Stimulated activated CD8-positive, alpha-beta memory T cell treated with anti-CD3 and anti-CD28 coated beads, Interleukin-4, amount 100 ng/mL, for 1 hour (primary cell): Measurements from ENCODE around the gene DDA1.
"Not testable (repeated sequence)": the region's sequence is repeated elsewhere in the genome, so short reads cannot be mapped to it uniquely, and the experiment has no call there.

Experiments used
- DNase-seq, 2 donors: peaks; one replicate each; pipeline ENCODE4 v3.0.0-alpha.2; 2020; ENCODE audit warnings: low read depth in 2 of 2, low spot score in 1 of 2

DDA1 gene

DNA sequence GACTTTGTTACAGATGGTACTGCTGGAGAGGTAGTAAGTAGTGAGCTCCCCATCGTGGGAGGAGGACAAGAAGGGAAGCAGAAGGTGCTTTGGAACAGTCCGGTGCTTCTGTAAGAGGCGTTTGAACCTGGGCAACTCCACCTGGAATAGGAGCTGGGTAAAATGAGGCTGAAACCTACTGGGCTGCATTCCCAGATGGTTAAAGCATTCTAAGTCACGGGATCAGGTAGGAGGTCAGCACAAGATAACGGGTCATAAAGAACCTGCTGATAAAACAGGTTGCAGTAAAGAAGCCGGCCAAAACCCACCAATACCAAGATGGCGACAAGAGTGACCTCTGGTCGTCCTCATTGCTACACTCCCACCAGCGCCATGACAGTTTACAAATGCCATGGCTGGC is 22.6 kb upstream of the DDA1 start:
- no peak for DNase-seq

DNA sequence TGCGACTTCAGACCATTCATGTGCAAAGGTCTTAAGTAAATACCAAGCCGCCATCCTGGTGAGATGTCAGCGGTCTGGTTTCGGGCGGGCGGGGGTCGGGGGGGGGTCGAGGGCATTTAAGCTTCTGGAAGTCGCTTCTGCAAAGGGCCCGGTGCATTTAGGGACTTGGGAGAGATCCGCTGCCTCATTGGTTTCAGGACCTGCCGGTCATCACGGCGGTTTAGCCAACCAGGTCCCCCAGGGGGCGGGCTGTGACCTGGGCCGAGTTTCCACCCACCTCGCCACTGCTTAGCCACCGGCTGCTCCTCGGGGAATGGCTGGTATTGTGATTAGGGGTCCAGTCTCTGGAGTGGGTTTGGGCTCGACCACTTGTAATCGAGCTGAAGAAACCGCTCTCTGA is 19.9 kb upstream of the DDA1 start:
- DNase-seq = no peak

DNA sequence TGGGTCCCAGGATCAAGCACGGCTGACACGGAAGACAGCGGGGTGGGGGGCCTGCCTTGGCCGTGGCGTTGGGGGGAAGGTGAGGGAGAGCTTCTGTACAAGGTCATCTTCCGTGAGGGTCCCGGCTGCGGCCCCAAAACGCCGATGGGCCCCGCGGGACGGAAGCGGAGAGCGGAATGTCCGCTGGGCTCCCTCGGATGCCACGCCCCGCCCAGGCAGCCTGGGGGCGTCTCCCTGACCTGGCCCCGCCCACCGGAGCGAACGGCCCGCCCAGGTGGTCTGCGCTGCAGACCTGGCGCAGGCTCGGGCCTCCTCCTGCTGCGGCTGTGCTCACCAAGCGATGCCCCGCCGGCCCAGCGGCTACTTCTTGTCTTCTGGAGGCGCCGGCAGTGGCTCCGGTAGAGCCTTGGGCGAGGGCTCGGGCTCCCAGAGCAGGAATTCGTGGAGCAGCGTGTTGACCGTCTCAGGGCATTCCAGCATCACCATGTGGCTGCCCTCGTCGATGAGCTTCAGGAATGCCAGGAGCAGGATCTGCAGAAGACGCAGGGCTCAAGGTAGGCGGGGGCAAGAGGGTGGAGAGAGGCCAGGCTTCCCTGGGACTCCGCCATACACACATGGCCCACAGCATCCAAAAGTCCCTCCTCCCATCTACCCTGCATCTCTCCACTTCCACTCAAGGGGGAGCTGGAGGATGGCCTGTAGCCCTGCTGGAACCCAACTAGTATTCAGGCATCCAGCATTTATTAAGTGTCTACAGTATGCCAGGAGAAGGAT is 16.9 kb upstream of the DDA1 start:
- DNase-seq = peak; percentile 53

DNA sequence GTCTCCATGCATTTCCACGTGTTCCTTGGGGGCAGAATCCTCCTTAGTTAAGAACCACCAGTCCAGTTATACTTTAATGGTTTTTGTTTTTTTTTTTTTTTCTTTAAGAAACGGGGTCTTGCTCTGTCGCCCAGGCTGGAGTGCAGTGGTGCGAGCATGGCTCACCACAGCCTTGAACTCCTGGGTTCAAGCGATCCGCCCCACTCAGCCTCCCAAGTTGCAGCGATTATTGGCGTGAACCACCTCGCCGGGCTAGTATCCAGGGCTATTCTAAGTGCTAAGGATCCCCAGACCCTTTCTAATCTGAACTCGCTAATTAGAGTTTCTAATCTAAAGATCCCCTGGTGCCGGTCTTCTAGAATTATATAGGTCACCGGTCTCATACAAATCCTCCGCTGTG is 15.8 kb upstream of the DDA1 start:
- DNase-seq = no peak

DNA sequence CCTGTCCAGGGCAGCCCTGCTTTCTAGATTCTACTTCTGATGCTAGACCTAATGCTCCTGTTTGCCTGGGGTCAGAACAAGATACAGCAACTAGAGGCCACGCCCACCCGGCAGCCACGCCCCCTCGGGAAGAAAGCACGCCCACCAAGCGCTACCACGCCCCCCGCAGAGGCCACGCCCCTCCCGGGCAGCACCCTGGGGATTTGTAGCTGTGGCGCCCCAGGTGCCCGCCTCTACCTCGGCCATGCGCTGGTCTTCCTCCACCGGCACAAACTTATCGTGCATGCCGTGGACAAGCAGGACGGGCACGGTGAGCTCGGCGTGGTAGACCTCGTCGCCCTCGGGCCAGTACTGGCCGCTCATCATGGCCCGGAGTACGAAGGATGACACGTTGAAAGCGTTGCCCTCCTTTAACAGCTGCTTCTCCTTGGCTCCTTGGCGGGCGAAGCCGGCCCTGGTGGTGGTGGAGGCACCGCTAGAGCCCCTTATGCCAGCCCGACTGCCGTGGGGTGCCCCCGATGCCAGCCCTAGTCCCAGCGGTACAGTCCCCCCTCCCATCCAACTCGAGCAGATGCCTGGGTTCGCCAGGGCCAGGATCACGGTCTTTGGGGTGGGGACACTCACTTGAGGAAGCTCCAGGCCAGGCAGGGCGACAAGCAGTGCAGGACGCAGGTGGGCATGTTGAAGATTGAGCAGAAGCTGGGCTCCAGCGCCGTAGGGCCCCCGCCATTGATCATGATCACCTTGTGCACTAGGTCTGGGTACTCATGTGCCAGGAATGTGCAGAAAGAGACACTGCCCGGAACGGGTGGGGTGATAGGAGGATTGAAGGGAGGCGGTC is 15.1 kb upstream of the DDA1 start:
- DNase-seq = no peak

DNA sequence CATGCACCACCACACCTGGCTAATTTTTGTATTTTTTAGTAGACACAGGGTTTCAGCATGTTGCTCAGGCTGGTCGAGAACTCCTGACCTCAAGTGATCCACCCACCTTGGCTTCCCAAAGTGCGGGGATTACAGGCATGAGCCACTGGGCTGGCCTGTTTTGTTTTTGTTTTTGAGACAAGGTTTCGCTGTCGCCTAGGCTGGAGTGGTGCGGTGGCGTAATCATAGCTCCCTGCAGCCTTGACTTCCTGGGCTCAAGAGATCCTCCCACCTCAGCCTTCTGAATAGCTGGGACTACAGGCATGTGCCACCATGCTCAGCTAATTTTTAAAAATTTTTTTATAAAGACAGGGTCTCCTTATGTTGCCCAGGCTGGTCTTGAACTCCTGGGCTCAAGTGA is 13.8 kb upstream of the DDA1 start:
- DNase-seq = not testable (repeated sequence)

DNA sequence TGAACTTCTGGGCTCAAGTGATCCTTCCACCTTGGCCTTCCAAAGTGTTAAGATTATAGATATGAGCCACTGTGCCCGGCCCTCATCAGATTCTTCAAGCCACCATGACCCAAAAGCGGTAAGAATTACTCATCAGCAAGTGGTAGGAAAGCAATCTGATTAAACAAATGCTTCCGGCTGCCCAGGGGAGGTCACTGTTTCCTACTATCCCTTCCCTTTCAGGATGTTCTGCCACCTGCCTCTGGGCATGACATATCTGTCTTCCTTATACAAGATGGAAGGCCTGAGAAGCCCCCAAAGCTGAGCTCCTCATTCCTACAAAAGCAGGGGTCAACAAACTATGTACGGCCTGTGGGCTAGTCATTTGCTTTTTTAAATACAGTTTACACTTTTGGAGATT is 13.1 kb upstream of the DDA1 start:
- no peak for DNase-seq

DNA sequence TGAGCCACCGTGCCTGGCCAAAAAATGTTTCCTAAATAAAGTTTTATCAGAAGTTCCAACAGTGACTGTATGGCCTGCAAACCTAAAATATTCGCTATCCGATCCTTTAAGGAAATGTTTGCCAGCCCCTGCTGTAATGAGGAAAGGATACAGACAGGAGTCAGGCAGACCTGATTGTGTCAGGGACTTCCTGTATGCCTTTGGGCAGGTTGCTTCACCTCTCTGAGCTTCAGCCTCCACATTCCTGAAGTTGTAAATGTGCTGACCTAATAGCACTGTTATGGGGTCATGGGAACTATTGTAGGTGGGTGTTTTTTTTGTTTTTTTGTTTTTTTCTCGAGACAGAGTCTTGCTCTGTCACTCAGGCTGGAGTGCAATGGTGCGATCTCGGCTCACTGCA is 12.4 kb upstream of the DDA1 start:
- DNase-seq = no peak

DNA sequence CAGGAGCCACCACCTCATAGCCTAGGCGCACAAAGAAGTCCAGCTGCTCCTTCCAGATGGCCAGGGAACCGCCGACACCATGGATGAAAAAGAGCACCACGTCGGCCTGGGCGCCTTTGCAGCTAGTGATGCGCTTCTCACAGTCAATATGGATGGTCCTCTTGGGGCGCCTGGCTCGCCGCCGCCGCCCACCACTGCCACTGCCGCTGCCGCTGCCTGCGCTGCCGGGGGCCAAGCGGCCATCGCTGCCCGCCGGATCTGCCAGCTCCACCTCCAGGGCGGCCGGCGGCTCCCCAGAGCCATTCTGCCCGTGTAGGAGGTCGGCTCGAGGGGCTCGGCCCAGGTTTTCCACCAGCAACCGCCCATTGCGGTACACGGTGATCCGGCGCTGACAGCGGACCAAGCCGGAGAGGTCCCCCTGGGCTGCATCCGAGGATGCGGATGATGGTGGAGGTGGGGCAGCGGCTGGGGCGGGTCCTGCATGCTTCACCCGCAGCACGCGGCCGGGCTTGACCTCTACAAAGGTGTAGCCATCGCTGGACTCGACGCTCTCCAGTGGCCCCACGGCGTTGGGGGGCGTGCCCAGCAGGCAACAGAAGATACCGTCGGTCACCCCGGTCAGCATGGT is 8.3 kb upstream of the DDA1 start:
- no peak for DNase-seq

DNA sequence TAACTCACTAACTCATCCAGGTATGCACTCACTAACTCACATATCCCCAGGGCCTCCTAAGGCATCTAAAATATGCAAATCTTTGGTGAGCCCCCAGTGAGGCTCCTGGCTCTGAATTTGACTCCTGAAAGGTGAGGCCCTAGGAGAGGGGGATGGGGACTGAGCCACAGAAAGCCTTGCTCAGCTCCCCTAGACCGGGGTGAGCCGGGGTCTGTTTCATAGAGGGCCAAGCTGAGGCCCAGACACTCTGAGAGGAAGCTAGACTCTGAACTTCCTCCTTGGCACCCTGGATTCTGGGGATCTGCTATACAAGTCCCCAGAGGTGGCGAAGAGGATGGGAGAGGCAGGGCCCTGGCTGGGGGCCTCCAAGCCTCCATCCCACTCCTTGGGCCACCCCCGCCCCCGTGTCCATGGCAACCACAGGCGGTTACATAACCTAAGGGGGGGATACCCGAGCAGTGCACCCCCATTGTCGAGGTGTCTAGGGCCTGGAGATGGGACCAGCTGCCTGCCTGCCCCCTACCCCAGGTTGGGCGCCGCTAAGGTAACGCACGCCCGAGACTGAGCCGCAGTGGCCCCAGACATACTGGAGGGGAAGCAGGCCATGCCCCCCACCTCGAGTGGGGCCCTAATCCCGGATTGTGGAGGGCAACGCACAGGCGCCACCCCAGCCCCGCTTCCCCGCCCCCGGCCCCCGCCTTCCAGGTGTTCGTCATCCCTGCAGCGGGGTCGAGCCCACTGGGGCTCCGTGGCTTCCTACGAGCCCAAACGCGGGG is 6.8 kb upstream of the DDA1 start:
- DNase-seq = no peak

DNA sequence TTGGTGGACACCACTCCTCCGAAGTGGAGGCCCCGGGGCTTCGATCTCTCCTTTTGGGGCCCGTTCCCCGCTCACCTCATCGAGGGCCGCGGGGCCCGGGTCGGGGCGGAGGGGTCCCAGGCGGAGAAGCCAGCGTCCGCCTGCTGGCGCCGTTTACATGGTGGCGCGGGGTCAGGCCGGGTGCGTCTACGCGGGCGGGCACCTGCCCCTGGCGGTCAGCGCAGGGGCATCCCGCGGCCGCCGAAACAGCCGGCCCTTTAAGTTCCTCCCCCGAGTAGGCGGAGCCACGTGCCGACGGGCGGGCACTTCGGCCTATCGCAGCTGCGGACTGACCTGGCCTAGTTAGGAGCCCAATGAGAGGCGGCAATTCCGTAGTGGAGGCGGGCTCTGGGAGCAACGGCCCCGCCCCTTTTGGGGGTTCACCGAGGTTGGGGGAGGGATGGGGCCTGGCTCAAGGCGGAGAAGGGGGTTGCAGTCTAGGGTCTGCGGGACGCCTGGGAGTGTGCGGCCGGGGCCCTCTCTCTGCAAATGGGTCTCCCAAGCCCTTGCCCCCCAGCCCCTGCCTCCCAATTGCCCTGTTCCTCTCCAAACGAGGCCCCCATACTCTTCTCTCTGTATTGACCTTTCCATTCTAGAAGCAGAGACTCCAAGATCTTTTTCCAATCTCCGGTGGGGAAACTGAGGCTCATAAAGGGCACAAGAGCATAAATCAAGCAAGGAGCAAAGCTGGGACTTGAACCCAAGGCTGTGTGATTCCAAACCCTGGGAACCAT is 6.0 kb upstream of the DDA1 start, which contains the start of gene ABHD8:
Gene ABHD8 (minus strand): TSS at position 259 of the 773 bp plus-strand sequence. CDS start 1,809 bp downstream, outside the sequence.
- peak; percentile 79 to 85 for DNase-seq

DNA sequence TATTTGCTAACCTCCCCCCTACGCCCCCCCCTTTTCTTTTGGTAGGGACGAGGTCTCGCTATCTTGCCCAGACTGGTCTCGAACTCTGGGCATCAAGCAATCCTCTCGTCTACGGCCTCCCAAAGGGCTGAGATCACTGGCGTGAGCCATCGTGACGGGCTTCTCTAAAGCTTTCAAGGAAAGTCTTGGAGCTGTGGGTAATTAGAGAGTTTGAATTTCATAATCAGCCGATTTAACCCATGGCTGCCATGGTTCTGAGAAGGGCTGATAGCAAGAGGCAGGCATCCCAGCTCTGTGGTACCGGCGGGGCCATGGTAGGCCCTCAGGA is 5.5 kb upstream of the DDA1 start:
- no peak for DNase-seq

DNA sequence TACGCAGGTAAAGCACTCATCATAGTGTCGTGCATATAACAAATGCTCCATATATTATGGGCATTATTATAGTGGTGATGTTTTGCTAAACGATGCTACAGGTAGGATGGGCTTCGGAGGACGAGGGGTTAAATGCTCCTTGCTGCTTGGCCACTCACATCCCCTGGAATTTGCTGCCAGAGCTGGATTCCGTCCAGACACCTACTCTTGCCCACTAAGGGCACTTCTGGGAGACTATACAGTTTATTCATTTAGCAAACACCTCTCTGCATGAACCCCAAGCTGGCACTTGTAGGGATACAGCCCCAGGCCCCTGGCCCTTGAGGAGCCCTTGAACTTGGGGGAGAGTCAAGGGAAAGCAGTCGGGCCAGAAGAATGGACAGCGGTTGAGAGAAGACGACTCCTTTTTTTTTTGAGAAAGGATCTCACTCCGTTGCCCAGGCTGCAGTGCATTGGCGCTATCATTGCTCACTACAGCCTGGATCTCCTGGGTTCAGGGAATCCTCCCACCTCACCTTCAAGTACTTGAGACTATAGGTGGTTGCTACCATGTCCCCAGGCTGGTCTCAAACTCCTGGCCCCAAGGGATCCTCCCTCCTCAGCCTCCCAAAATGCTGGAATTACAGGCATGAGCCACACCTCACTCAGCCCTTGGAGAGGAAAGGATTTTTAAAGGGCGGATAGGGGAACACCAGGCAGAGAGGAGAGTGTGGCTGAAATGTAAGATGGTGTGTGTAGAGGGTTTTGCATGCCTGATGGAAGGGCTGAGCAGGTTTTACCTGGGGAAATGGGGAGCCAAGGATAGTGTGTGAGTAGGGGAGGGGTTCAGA is 4.8 kb upstream of the DDA1 start:
- no peak for DNase-seq

DNA sequence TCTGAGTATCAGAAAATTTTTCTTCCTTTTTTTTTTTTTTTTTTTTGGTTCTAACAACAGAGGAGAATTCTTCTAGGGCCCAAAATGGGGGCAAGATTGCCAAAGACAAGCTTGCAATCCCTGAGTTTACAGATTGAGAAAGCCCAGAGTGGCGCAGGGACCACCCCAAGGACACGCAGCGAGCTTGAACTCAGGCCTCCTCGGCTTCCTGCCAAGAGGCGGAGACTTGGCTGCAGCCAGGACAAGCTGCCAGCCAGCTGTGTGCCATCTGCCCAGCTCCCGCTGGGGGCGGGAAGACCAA is 4.2 kb upstream of the DDA1 start:
- DNase-seq = no peak

DNA sequence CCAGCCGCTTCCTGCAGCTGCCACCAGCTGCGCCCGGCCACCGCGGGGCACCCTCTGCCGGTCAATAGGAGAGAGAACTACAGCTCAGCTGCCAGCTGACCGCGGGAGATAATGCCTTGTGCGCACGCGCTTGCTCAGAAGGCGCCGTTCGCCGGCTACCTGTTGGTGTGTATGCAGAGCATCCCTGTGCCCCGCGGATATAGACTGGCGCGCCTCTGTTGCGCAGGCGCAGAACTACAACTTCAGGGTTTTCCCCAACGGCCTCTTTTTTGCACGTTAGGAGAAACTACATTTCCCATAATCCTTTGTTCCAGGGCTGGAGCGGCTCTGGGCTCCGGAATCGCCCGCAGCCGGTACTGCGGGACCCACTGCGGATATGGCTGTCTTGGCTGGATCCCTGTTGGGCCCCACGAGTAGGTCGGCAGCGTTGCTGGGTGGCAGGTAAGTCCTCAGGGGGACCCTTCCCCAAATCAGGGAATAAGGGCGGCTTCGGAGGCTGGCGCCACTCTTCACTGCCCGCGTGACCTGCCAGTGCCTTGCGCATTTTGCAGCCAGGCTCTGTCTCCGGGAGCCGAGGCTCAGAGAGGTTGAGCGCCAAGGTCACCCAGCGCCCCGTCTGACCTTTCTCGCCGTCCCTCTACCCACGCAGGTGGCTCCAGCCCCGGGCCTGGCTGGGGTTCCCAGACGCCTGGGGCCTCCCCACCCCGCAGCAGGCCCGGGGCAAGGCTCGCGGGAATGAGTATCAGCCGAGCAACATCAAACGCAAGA is 3.7 kb upstream of the DDA1 start, which contains the start of gene MRPL34:
Gene MRPL34 (plus strand): TSS at position 356 of the 768 bp plus-strand sequence. CDS start 21 bp downstream, at position 377.
- peak; percentile 79 to 91 for DNase-seq

DNA sequence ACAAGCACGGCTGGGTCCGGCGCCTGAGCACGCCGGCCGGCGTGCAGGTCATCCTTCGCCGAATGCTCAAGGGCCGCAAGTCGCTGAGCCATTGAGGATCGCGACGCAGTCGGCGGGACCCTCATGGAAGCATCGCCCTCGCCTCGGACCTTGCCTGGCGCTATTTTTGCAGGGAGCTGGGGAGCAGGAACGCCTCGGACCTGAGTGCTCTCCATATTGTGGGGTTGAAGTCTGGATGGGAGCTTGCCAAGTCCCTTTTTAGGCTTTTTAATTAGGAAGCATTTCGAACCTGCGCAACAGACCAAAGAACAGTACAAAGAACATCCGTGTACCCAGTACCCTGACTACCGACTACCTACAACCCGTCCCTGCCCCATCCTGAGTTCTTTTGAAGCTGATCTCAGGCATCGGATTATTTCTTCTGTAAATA is 3.1 kb upstream of the DDA1 start:
- DNase-seq = no peak

DNA sequence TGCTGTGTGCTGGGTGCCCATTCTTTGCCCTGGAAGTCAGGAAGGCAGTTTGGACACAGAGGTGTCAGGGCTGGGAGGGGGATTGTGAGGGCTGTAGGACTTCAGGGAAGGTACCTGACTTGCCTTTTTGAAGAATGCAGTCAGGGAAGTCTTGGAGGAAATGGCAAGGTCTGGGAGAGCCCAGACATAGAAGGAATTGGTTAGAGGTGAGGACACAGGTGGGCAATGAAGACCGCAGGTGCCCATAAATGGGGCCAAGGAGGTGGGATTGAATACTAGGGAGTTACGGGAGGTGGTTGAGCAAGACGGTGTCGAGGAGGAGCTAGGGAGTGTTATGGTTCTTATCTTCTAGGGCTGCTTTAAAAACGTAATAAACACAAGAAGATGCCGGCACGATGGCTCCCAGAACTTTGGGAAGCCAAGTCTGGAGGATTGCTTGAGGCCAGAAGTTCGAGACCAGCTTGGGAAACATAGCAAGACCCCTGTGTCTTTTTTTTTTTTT is 1.4 kb upstream of the DDA1 start:
- DNase-seq = no peak

DNA sequence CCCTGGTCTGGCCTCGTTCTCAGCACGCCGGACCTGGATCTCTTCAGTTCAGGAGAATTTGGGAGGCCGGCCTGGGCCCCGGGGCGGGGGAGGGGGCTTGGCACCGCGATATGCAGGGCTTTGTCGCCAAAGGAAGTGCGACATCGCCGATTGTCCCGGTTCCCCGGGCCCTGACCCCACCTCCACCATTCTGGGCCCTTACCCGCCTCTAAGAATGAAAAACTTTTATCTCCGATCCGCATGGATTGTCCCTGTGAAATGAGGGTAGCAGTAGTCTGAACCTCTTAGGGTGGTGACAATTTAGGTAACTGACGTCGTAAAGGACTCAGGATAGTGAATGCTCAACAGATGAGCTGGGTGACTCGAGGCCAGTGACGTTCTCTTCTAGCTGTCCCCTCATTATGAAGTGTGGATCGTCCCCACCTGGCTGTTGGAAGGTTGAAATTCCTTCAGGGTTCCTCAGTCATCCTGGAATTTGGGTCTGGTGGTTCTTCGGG is 650 bp downstream of the DDA1 start:
- DNase-seq = no peak
